GM12878 (cell line): Measurements from ENCODE around the gene JAG2. TPM values are rescaled to one million over a fixed set of nuclear protein-coding genes. Genes with fewer than 3 reads are reported as not detected.

ENCODE experiments used
- ATAC-seq: fragments of 200-7000 bp; cut with Tn5 transposase; 3 replicates; pipeline ENCODE4 v1.9.1; 2020; ENCODE audit warnings: mild to moderate bottlenecking, moderate library complexity
- BruUV-seq: library from RNA; stranded (reverse); fragments of 400-500 nt; replicated peaks from 2 replicates; lab custom pipeline; 2021; lab: Mats Ljungman, UMichigan
- CTCF ChIA-PET: fragments of 300-600 bp; sonication (Branson Sonifier 250); formaldehyde crosslinking; extraction: SDS; loops from one replicate; lab custom pipeline; 2021; ENCODE audit warnings: inconsistent platforms; lab: Yijun Ruan, JAX
- POLR2A ChIA-PET: fragments of 350-600 bp; formaldehyde crosslinking; extraction: SDS; loops from one replicate; lab custom pipeline; 2021; ENCODE audit warnings: inconsistent platforms; lab: Charles Lee
- RAD21 ChIA-PET: fragments of 300-600 bp; sonication (Branson Sonifier 250); formaldehyde crosslinking; loops from one replicate; lab custom pipeline; 2023; ENCODE audit warnings: antibody characterized with exemption; ENCODE audit not compliant: unreplicated experiment; lab: Charles Lee
- SMC1A ChIA-PET: fragments of 300-600 bp; sonication (Branson Sonifier 250); formaldehyde crosslinking; loops from one replicate; lab custom pipeline; 2023; ENCODE audit not compliant: unreplicated experiment, uncharacterized antibody; lab: Charles Lee
- DNase-seq: peaks from one replicate; pipeline ENCODE4 v3.0.0-alpha.2; 2011; ENCODE audit warnings: low read depth, low spot score
- FAIRE-seq: peaks from 3 replicates; lab custom pipeline; 2011; peaks lifted over from hg19 to GRCh38; lab: Jason Lieb, UNC
- H2AFZ ChIP-seq: 2 replicates; pipeline ENCODE4 v1.6.0; 2011; ENCODE audit warnings: low read depth, low read length, control low read depth; ENCODE audit not compliant: control insufficient read depth
- H3K27ac ChIP-seq: 2 replicates; pipeline ENCODE4 v1.5.1; 2011; ENCODE audit warnings: control low read depth; ENCODE audit not compliant: control insufficient read depth, insufficient read depth
- H3K27me3 ChIP-seq, 2 experiments: replicated peaks in 1 of 2; 2 replicates each; pipeline versions ENCODE4 v1.6.0 to v1.6.1; 2011; ENCODE audit warnings: low read length in 1 of 2; ENCODE audit not compliant: control insufficient read depth in 2 of 2, insufficient read depth in 2 of 2
- H3K36me3 ChIP-seq, 2 experiments: 2 replicates each; pipeline ENCODE4 v1.5.1; 2011; ENCODE audit warnings: low read length in 1 of 2; ENCODE audit not compliant: control insufficient read depth in 2 of 2, insufficient read depth in 2 of 2
- H3K4me1 ChIP-seq: 2 replicates; pipeline ENCODE4 v1.6.1; 2011; ENCODE audit warnings: mild to moderate bottlenecking, low read length, moderate library complexity, mixed read lengths; ENCODE audit not compliant: control insufficient read depth, insufficient read depth
- H3K4me2 ChIP-seq: 2 replicates; pipeline ENCODE4 v1.6.0; 2011; ENCODE audit warnings: control low read depth; ENCODE audit not compliant: control insufficient read depth, insufficient read depth
- H3K4me3 ChIP-seq: fragments of 200-600 bp; sonication (generic); 2 replicates; pipeline ENCODE4 v1.5.1; 2016
- H3K79me2 ChIP-seq: 2 replicates; pipeline ENCODE4 v1.6.0; 2011; ENCODE audit warnings: low read length; ENCODE audit not compliant: control insufficient read depth, insufficient read depth
- H3K9ac ChIP-seq: 2 replicates; pipeline ENCODE4 v1.8.0; 2011; ENCODE audit warnings: low read length, control low read depth, mixed read lengths; ENCODE audit not compliant: control insufficient read depth, insufficient read depth
- H3K9me3 ChIP-seq: replicated peaks from 3 replicates; pipeline ENCODE4 v1.5.1; 2011; ENCODE audit warnings: mild to moderate bottlenecking, low read length; ENCODE audit not compliant: control insufficient read depth, insufficient read depth
- H4K20me1 ChIP-seq: 2 replicates; pipeline ENCODE4 v1.6.0; 2011; ENCODE audit not compliant: control insufficient read depth, insufficient read depth
- ASH2L ChIP-seq: fragments of 300-600, 200-600 bp; sonication (generic); IDR thresholded peaks from 2 replicates; pipeline ENCODE4 v1.6.1; 2017; ENCODE audit warnings: low read depth, mild to moderate bottlenecking, borderline replicate concordance
- CUX1 ChIP-seq: IDR thresholded peaks from 2 replicates; pipeline ENCODE4 v1.6.1; 2012; ENCODE audit warnings: improper control_type of control experiment, low read depth, low read length; ENCODE audit not compliant: insufficient replicate concordance
- IKZF1 ChIP-seq: fragments of 450-650 bp; conservative IDR thresholded peaks from 2 replicates; pipeline ENCODE4 v1.6.1; 2017; ENCODE audit warnings: antibody characterized with exemption, mild to moderate bottlenecking
- MEF2B ChIP-seq: fragments of 450-650 bp; IDR thresholded peaks from 2 replicates; pipeline ENCODE4 v1.6.1; 2018; ENCODE audit warnings: mild to moderate bottlenecking, moderate library complexity; ENCODE audit not compliant: partially characterized antibody, poor library complexity, severe bottlenecking
- NFIC ChIP-seq: IDR thresholded peaks from 2 replicates; pipeline ENCODE4 v1.6.1; 2012; ENCODE audit warnings: low read depth, mild to moderate bottlenecking, inconsistent platforms, low read length, moderate library complexity
- NFYB ChIP-seq: IDR thresholded peaks from 2 replicates; pipeline ENCODE4 v1.6.1; 2011; ENCODE audit warnings: low read depth, mild to moderate bottlenecking, low read length, improper control_type of control experiment, moderate library complexity; ENCODE audit not compliant: insufficient read depth
- RUNX3 ChIP-seq: IDR thresholded peaks from 2 replicates; pipeline ENCODE4 v1.6.1; 2012; ENCODE audit warnings: low read length, inconsistent platforms
- TCF3 ChIP-seq: IDR thresholded peaks from 2 replicates; pipeline ENCODE4 v1.6.1; 2012; ENCODE audit warnings: low read depth, mild to moderate bottlenecking, low read length, borderline replicate concordance; ENCODE audit not compliant: insufficient read depth
- ZZZ3 ChIP-seq: IDR thresholded peaks from 2 replicates; pipeline ENCODE4 v1.6.1; 2011; ENCODE audit warnings: low read depth; ENCODE audit not compliant: control insufficient read depth, insufficient read length
- WGBS: methylation state at CpG from one replicate; pipeline ENCODE4 v1.1.6; 2016; ENCODE audit warnings: low lambda C conversion rate; ENCODE audit not compliant: insufficient replicate concordance, insufficient coverage; ENCODE audit errors: missing lambda C conversion rate; 5-methylcytosine and 5-hydroxymethylcytosine counted together
- in situ Hi-C: fragments of 300-500 bp; cut with MboI; formaldehyde crosslinking; loops from 9 replicates; pipeline ENCODE4 v1.14.3; 2018; ENCODE audit warnings: mixed read lengths
- intact Hi-C: fragments of 100-400 bp; cut with micrococcal nuclease; formaldehyde crosslinking; loops from one replicate; pipeline ENCODE4 v1.14.2; 2022; ENCODE audit not compliant: unreplicated experiment
- polyA plus RNA-seq, 11 experiments: library from polyadenylated mRNA; depleted of rRNA in 4 of 11; unstranded in 6 of 11; stranded (reverse) in 5 of 11; fragments of >200 nt; fragmentation: Nextera tagmentation in 4 of 11; fragmentation: Illumina TruSeq in 1 of 11; extraction: Ambion mirVana in 4 of 11; extraction: Trizol in 1 of 11; gene quantifications; 1 replicate in 1 of 11; 2 replicates in 10 of 11; pipeline versions ENCODE4 v1.2.1 to v1.2.3, GENCODE V29; 2011 to 2016; ENCODE audit warnings: inconsistent platforms in 2 of 11, missing spikeins in 2 of 11, low read depth in 1 of 11
- total RNA-seq, 4 experiments: library from RNA; depleted of rRNA in 3 of 4; stranded (reverse); fragments of >200 nt in 3 of 4; fragmentation: Illumina TruSeq in 1 of 4; extraction: Trizol in 1 of 4; gene quantifications; 2 replicates each; pipeline versions ENCODE4 v1.2.1 to v1.2.3, GENCODE V29; 2013 to 2021

Gene JAG2
- total and polyA plus RNA-seq, 10 of the 15 experiments (the other 5 are each of a cell fraction or from before 2014, with no cell fraction given): 0.04 to 0.14 (median 0.06) TPM; not detected in 5

GRCh38 chr14:105182296-105183020, 13.9 kb upstream of the JAG2 start (continued):
- TF ChIP-seq CUX1: no peak
- TF ChIP-seq NFYB: no peak
- no peak for TF ChIP-seq NFIC
- TF ChIP-seq, all 136 proteins: peak for 0

GRCh38 chr14:105181549-105182295, 13.1 kb upstream of the JAG2 start:
- no peak overlapping the region; the same call in 1 of the 2 replicates for H3K4me3 ChIP-seq
- DNase-seq (no peak), FAIRE-seq (no peak), ATAC-seq (no peak)
- H3K79me2 ChIP-seq: no peaks in the 10 kb centered on the region
- peak overlapping the region; percentile 38; the same call in 1 of the 2 replicates for H3K4me2 ChIP-seq
- SMC1A ChIA-PET: no interaction called here
- H3K4me1 ChIP-seq: peaks cover 5% of the 10 kb centered on the region; the same call in 1 of the 2 replicates
- H3K9ac ChIP-seq: no peak overlapping the region
- POLR2A ChIA-PET: no interaction called here
- intact Hi-C loops: no loop called here
- no peaks in the 10 kb centered on the region for H4K20me1 ChIP-seq
- no peak overlapping the region for H3K27ac ChIP-seq
- CTCF ChIA-PET: interaction anchor here (0.5 to 1.6 kb wide), 3 partner anchors 12 to 1239 kb away, joined by 4 read pairs; no protein-coding TSS in a partner anchor
- no peaks in the 10 kb centered on the region for H3K9me3 ChIP-seq
- no peak overlapping the region for H2AFZ ChIP-seq
- RAD21 ChIA-PET: no interaction called here
- WGBS: 50% methylated on average over 15 of the region's 21 CpGs
- no TSS peak for BruUV-seq
- TF ChIP-seq TCF3 (no peak), ASH2L (no peak), ZZZ3 (no peak), RUNX3 (no peak), IKZF1 (no peak), MEF2B (no peak)
- in situ Hi-C loops: no loop called here
- peaks cover 0 to 2% of the 10 kb centered on the region in 2 experiments; a peak in 2 of 4 replicates for H3K27me3 ChIP-seq
- no peaks in the 10 kb centered on the region for H3K36me3 ChIP-seq
